Esophagus squamous epithelium (tissue), 5 donors: ENCODE results near the gene TBC1D20. TPM values are rescaled to one million over a fixed set of nuclear protein-coding genes. Genes with fewer than 3 reads are reported as not detected.
A peak's percentile ranks its signal among the peaks of the same experiment; 100 is the strongest.

ENCODE experiments used
- DNase-seq: peaks from one replicate; lab custom pipeline; 2025; lab: John Stamatoyannopoulos, UW
- H3K27ac ChIP-seq, 4 donors: fragments of 200-600 bp; sonication (generic); one replicate each; pipeline ENCODE4 v1.5.1; 2016 to 2019; ENCODE audit warnings: mild to moderate bottlenecking in 1 of 4
- H3K27me3 ChIP-seq, 4 donors: fragments of 200-600 bp; sonication (generic); 1 replicate in 3 of 4; 2 replicates in 1 of 4; pipeline versions ENCODE4 v1.5.1 to v1.6.0; 2017 to 2021; ENCODE audit warnings: antibody characterized with exemption in 1 of 4
- H3K36me3 ChIP-seq, 3 donors: fragments of 200-600 bp; sonication (generic); one replicate each; pipeline ENCODE4 v1.5.1; 2016 to 2019
- H3K4me1 ChIP-seq, 3 donors: fragments of 200-600 bp; sonication (generic); one replicate each; pipeline ENCODE4 v1.5.1; 2017 to 2019
- H3K4me3 ChIP-seq, 4 donors: fragments of 200-600 bp; sonication (generic); 1 replicate in 3 of 4; 2 replicates in 1 of 4; pipeline ENCODE4 v1.5.1; 2016 to 2019; ENCODE audit warnings: mild to moderate bottlenecking in 2 of 4, moderate library complexity in 1 of 4
- H3K9me3 ChIP-seq, 3 donors: fragments of 200-600 bp; sonication (generic); one replicate each; pipeline ENCODE4 v1.5.1; 2016 to 2019
- CTCF ChIP-seq, 6 experiments: fragments of 450-650 bp in 4 of 6; fragments of 200-600 bp in 2 of 6; sonication (generic) in 2 of 6; IDR thresholded peaks; one replicate each; pipeline ENCODE4 v1.5.1; 2016 to 2019; ENCODE audit warnings: antibody characterized with exemption in 6 of 6, mild to moderate bottlenecking in 4 of 6, moderate library complexity in 4 of 6
- POLR2A ChIP-seq, 4 donors: fragments of 450-650 bp; IDR thresholded peaks; one replicate each; pipeline ENCODE4 v1.6.1; 2017; ENCODE audit warnings: antibody characterized with exemption in 4 of 4, mild to moderate bottlenecking in 4 of 4, moderate library complexity in 3 of 4
- WGBS, 2 donors: methylation state at CpG; one replicate each; pipeline ENCODE4 v1.1.5; 2018; 5-methylcytosine and 5-hydroxymethylcytosine counted together
- intact Hi-C: fragments of 100-400 bp; cut with DNase I; formaldehyde crosslinking; loops from one replicate; pipeline ENCODE4 v1.15.0; 2022
- total RNA-seq, 4 donors: library from RNA; depleted of rRNA; stranded (reverse); fragments of >200 nt; gene quantifications; one replicate each; pipeline ENCODE4 v1.1.0, GENCODE V29; 2016
- donor health status: DM: yes; HTN: yes; CAD: no.

Gene TBC1D20
- total RNA-seq, 4 donors from 2014 or later, result 18.1 to 33.2 (median 26.0) TPM

- Histone ChIP-seq H3K9me3 (no peaks in the 10 kb centered on the region), H3K36me3 (peaks cover 32 to 99% (median 44%) of the 10 kb centered on the region in 3 donors), H3K27ac (no peak overlapping the region), H3K4me3 (no peak overlapping the region), H3K4me1 (peaks cover 0 to 9% (median 0%) of the 10 kb centered on the region in 3 donors), H3K27me3 (no peaks in the 10 kb centered on the region)
- intact Hi-C loops, result no loop called here
- WGBS, 2 donors, result 89 to 93% methylated on average over 8 of the region's 49 CpGs
- no peak for DNase-seq
- no peak for TF ChIP-seq POLR2A (IDR thresholded peaks at IDR 0.05)
- TF ChIP-seq CTCF (IDR thresholded peaks at IDR 0.05), result no peak
Observed at GRCh38 chr20:420721-421574, 41.4 kb downstream of the TBC1D20 start.

GRCh38 chr20:420166-420620, 42.1 kb downstream of the TBC1D20 start:
- Histone ChIP-seq H3K4me3 (no peak overlapping the region), H3K27ac (no peak overlapping the region), H3K27me3 (no peaks in the 10 kb centered on the region), H3K4me1 (peaks cover 0 to 9% (median 0%) of the 10 kb centered on the region in 3 donors), H3K9me3 (no peaks in the 10 kb centered on the region), H3K36me3 (peaks cover 32 to 99% (median 44%) of the 10 kb centered on the region in 3 donors)
- WGBS, 2 donors, result 86 to 90% methylated on average over 19 to 20 of the region's 20 CpGs
- intact Hi-C loops, result no loop called here
- DNase-seq, result no peak
- TF ChIP-seq CTCF (IDR thresholded peaks at IDR 0.05) (no peak), POLR2A (IDR thresholded peaks at IDR 0.05) (no peak)

- Histone ChIP-seq H3K36me3 (peaks cover 32 to 96% (median 44%) of the 10 kb centered on the region in 3 donors), H3K4me1 (peaks cover 0 to 9% (median 0%) of the 10 kb centered on the region in 3 donors), H3K27me3 (no peaks in the 10 kb centered on the region), H3K4me3 (no peak overlapping the region), H3K27ac (no peak overlapping the region), H3K9me3 (no peaks in the 10 kb centered on the region)
- TF ChIP-seq CTCF (IDR thresholded peaks at IDR 0.05), result peak in 2 of 6 experiments; percentile 8 to 30
- no peak for TF ChIP-seq POLR2A (IDR thresholded peaks at IDR 0.05)
- 71 to 93% methylated on average over 6 to 16 of the region's 32 CpGs for WGBS, 2 donors
- no peak for DNase-seq
- intact Hi-C loops, result no loop called here
Observed at GRCh38 chr20:419556-420165, 42.7 kb downstream of the TBC1D20 start.

- WGBS, 2 donors, result 74 to 97% methylated on average over 3 to 4 of the region's 8 CpGs
- Histone ChIP-seq H3K4me1 (peaks cover 0 to 9% (median 0%) of the 10 kb centered on the region in 3 donors), H3K36me3 (peaks cover 32 to 89% (median 44%) of the 10 kb centered on the region in 3 donors), H3K27me3 (no peaks in the 10 kb centered on the region), H3K4me3 (no peak overlapping the region), H3K27ac (no peak overlapping the region), H3K9me3 (no peaks in the 10 kb centered on the region)
- no peak for TF ChIP-seq POLR2A (IDR thresholded peaks at IDR 0.05)
- TF ChIP-seq CTCF (IDR thresholded peaks at IDR 0.05), result no peak
- no peak for DNase-seq
- intact Hi-C loops, result no loop called here
Observed at GRCh38 chr20:418858-419365, 43.4 kb downstream of the TBC1D20 start.
